Psoas muscle (tissue), 8 donors: Measurements from ENCODE around the gene SELENOO. TPM values are rescaled to one million over a fixed set of nuclear protein-coding genes. Genes with fewer than 3 reads are reported as not detected.

Source experiments
- ATAC-seq, 4 donors: fragments of 200-7000 bp; cut with Tn5 transposase; one replicate each; pipeline ENCODE4 v1.9.1; 2020; ENCODE audit warnings: moderate library complexity in 3 of 4, mild to moderate bottlenecking in 2 of 4
- DNase-seq, 2 donors: peaks; one replicate each; pipeline ENCODE4 v3.0.0-alpha.2; 2020
- H3K27ac ChIP-seq: fragments of 200-600 bp; one replicate; pipeline ENCODE4 v1.8.0; 2022
- H3K27me3 ChIP-seq, 3 donors: fragments of 200-600 bp in 1 of 3; one replicate each; pipeline versions ENCODE4 v1.6.1 to v1.8.0; 2013 to 2022; ENCODE audit warnings: low read length in 2 of 3, mild to moderate bottlenecking in 2 of 3, moderate library complexity in 1 of 3; ENCODE audit not compliant: insufficient read depth in 3 of 3
- H3K36me3 ChIP-seq, 2 donors: fragments of 200-600 bp in 1 of 2; one replicate each; pipeline versions ENCODE4 v1.6.1 to v1.8.0; 2013 to 2022; ENCODE audit warnings: low read depth in 1 of 2, mild to moderate bottlenecking in 1 of 2, moderate library complexity in 1 of 2; ENCODE audit not compliant: insufficient read depth in 1 of 2
- H3K4me1 ChIP-seq: fragments of 200-600 bp; one replicate; pipeline ENCODE4 v1.8.0; 2022
- H3K4me3 ChIP-seq: fragments of 200-600 bp; one replicate; pipeline ENCODE4 v1.8.0; 2022; ENCODE audit warnings: mild to moderate bottlenecking
- H3K9me3 ChIP-seq: fragments of 200-600 bp; one replicate; pipeline ENCODE4 v1.8.0; 2022
- CTCF ChIP-seq: fragments of 200-600 bp; IDR thresholded peaks from one replicate; pipeline ENCODE4 v1.8.0; 2022; ENCODE audit warnings: antibody characterized with exemption
- WGBS, 3 donors: extraction: QIAGEN DNeasy Blood & Tissue Kit; methylation state at CpG; one replicate each; pipeline versions ENCODE4 v1.1.6 to v1.1.7; 2013; 5-methylcytosine and 5-hydroxymethylcytosine counted together
- intact Hi-C, 2 donors: fragments of 100-400 bp; cut with DNase I; formaldehyde crosslinking; loops; one replicate each; pipeline versions ENCODE4 v1.11.0 to v1.14.2; 2022
- polyA plus RNA-seq, 3 donors: library from polyadenylated mRNA; stranded (reverse); fragments of 200-250 nt; gene quantifications; one replicate each; pipeline ENCODE4 v1.2.3, GENCODE V29; 2013
- total RNA-seq, 4 donors: library from RNA; stranded (reverse); fragmentation: NEBNext Ultra II Directional in 2 of 4; extraction: Animal tissue kit (Norgen Biotek cat#: 25700) in 2 of 4; gene quantifications; one replicate each; pipeline versions ENCODE4 v1.2.1 to v1.2.4, GENCODE V29; 2021 to 2023
- donor health status: healthy with polysubstance abuse.
- donor health status: DM: no; HTN: no; CAD: no; lungs with moderate emphysema.
- donor health status: Bipolar disorder and iron deficiency.
- donor health status: healthy.
- donor health status: DM: yes; HTN: yes; CAD: no.
- donor health status: DM: no; HTN: no; CAD: no.
- donor health status: DM: no; HTN: no; CAD: no.
- donor health status: DM: yes; HTN: yes; CAD: no.

The SELENOO gene
- total and polyA plus RNA-seq, 7 donors, result 10.0 to 26.6 (median 20.0) TPM

- DNase-seq (peak in 1 of 2 donors; percentile 16), ATAC-seq (peak in 1 of 4 donors; percentile 23)
- Histone ChIP-seq H3K4me1 (no peaks in the 10 kb centered on the region), H3K27me3 (peaks cover 0 to 48% (median 10%) of the 10 kb centered on the region in 3 donors), H3K36me3 (no peaks in the 10 kb centered on the region), H3K4me3 (peak overlapping the region; percentile 60), H3K27ac (no peak overlapping the region), H3K9me3 (no peaks in the 10 kb centered on the region)
- WGBS, 3 donors, result 0 to 4% (median 1%) methylated on average over 17 to 70 of the region's 70 CpGs
- intact Hi-C loops, result no loop called here
- no peak for TF ChIP-seq CTCF
These were observed 31.0 kb upstream of the SELENOO start for GRCh38 chr22:50169774-50170341.

GRCh38 chr22:50170453-50171318 lies 30.1 kb upstream of the SELENOO start, which contains the start of gene PANX2:
Gene PANX2, plus strand, starts transcription at chr22:50170731. Its CDS starts 0 bp downstream, at chr22:50170731.
- H3K9me3 ChIP-seq, result no peaks in the 10 kb centered on the region
- ATAC-seq (no peak), DNase-seq (peak; percentile 16 to 52)
- no peak within 1 kb of the TSS for H3K27ac ChIP-seq
- peaks cover 0 to 56% (median 10%) of the 10 kb centered on the region in 3 donors for H3K27me3 ChIP-seq
- TF ChIP-seq CTCF, result no peak
- 6 to 17% (median 15%) methylated on average over 40 to 101 of the region's 105 CpGs for WGBS, 3 donors
- intact Hi-C loops, result no loop called here
- H3K36me3 ChIP-seq, result no peaks in the 10 kb centered on the region
- peak within 1 kb of the TSS; percentile 60 for H3K4me3 ChIP-seq
- H3K4me1 ChIP-seq, result no peaks in the 10 kb centered on the region

- peaks cover 0 to 64% (median 15%) of the 10 kb centered on the region in 3 donors for H3K27me3 ChIP-seq
- intact Hi-C loops, result no loop called here
- no peak for TF ChIP-seq CTCF
- H3K4me3 ChIP-seq, result no peak overlapping the region
- H3K4me1 ChIP-seq, result no peaks in the 10 kb centered on the region
- WGBS, 3 donors, result 72 to 78% (median 76%) methylated on average over 13 to 15 of the region's 15 CpGs
- no peaks in the 10 kb centered on the region for H3K36me3 ChIP-seq
- DNase-seq, result no peak
- peak in 2 of 4 donors; percentile 15 to 22 for ATAC-seq
- no peak overlapping the region for H3K27ac ChIP-seq
- H3K9me3 ChIP-seq, result no peaks in the 10 kb centered on the region
These were observed 29.4 kb upstream of the SELENOO start for GRCh38 chr22:50171319-50171964.

- TF ChIP-seq CTCF, result no peak
- Histone ChIP-seq H3K4me3 (no peak overlapping the region), H3K36me3 (no peaks in the 10 kb centered on the region), H3K27me3 (peaks cover 0 to 68% (median 16%) of the 10 kb centered on the region in 3 donors), H3K9me3 (no peaks in the 10 kb centered on the region), H3K4me1 (no peaks in the 10 kb centered on the region), H3K27ac (no peak overlapping the region)
- no peak for ATAC-seq
- no peak for DNase-seq
- intact Hi-C loops, result no loop called here
- 71 to 80% (median 78%) methylated on average over 13 of the region's 13 CpGs for WGBS, 3 donors
These were observed 28.8 kb upstream of the SELENOO start for GRCh38 chr22:50171965-50172421.
